ENCODE results near the gene MYOD1. TPM values are rescaled to one million over a fixed set of nuclear protein-coding genes. Genes with fewer than 3 reads are reported as not detected.

The MYOD1 gene
- total and polyA plus RNA-seq, 3 experiments from 2014 or later, result not detected

GRCh38 chr11:17747131-17747955 lies 28.0 kb downstream of the MYOD1 start:
- Histone ChIP-seq H3K4me3 (ENCODE audit: low read length) (no peak overlapping the region), H3K36me3 (ENCODE audit: insufficient read depth, low read length) (no peaks in the 10 kb centered on the region), H3K27me3 (ENCODE audit: insufficient read depth, low read length, poor library complexity, severe bottlenecking) (no peaks in the 10 kb centered on the region), H3K27ac (ENCODE audit: low read depth, low read length) (no peak overlapping the region), H3K4me1 (ENCODE audit: insufficient read depth, low read length) (no peaks in the 10 kb centered on the region), H3K9me3 (ENCODE audit: low read length) (no peaks in the 10 kb centered on the region)
- Mint-ChIP-seq H3K27me3 (peaks cover 18 to 36% of the 10 kb centered on the region in 2 donors), H3K4me3 (no peak overlapping the region), H3K36me3 (no peaks in the 10 kb centered on the region), H3K4me1 (no peaks in the 10 kb centered on the region), H3K27ac (no peak overlapping the region), H3K9me3 (peaks cover 0 to 2% (median 0%) of the 10 kb centered on the region in 5 donors)
- DNase-seq, result peak in 1 of 5 donors; percentile 23
- ChIA-PET CTCF (interaction anchor here (2.5 kb wide), 1 partner anchor 16 kb away, joined by 8 read pairs; no protein-coding TSS in a partner anchor), POLR2A (no interaction called here)

GRCh38 chr11:17748044-17748443 lies 28.7 kb downstream of the MYOD1 start:
- H3K36me3 ChIP-seq (ENCODE audit: insufficient read depth, low read length), result no peaks in the 10 kb centered on the region

GRCh38 chr11:17748761-17749721 lies 29.7 kb downstream of the MYOD1 start:
- Mint-ChIP-seq H3K36me3 (no peaks in the 10 kb centered on the region), H3K27me3 (peaks cover 18 to 33% of the 10 kb centered on the region in 2 donors), H3K27ac (no peak overlapping the region), H3K9me3 (peaks cover 0 to 2% (median 0%) of the 10 kb centered on the region in 5 donors), H3K4me3 (no peak overlapping the region), H3K4me1 (no peaks in the 10 kb centered on the region)
- Histone ChIP-seq H3K9me3 (ENCODE audit: low read length) (no peaks in the 10 kb centered on the region), H3K36me3 (ENCODE audit: insufficient read depth, low read length) (no peaks in the 10 kb centered on the region), H3K4me3 (ENCODE audit: low read length) (no peak overlapping the region), H3K27me3 (ENCODE audit: insufficient read depth, low read length, poor library complexity, severe bottlenecking) (no peaks in the 10 kb centered on the region), H3K4me1 (ENCODE audit: insufficient read depth, low read length) (no peaks in the 10 kb centered on the region), H3K27ac (ENCODE audit: low read depth, low read length) (no peak overlapping the region)
- POLR2A ChIA-PET, result no interaction called here
- DNase-seq, result peak in 1 of 5 donors; percentile 30
- CTCF ChIA-PET, result interaction anchor here (0.7 kb wide), 1 partner anchor 16 kb away, joined by 3 read pairs; no protein-coding TSS in a partner anchor

More at GRCh38 chr11:17748044-17748443, 28.7 kb downstream of the MYOD1 start:
- H3K9me3 ChIP-seq (ENCODE audit: low read length), result no peaks in the 10 kb centered on the region
- no peak overlapping the region for H3K27ac ChIP-seq (ENCODE audit: low read depth, low read length)
- H3K4me1 ChIP-seq (ENCODE audit: insufficient read depth, low read length), result no peaks in the 10 kb centered on the region
- H3K27ac Mint-ChIP-seq, result no peak overlapping the region
- DNase-seq, result peak in 1 of 5 donors; percentile 8
- no peaks in the 10 kb centered on the region for H3K27me3 ChIP-seq (ENCODE audit: insufficient read depth, low read length, poor library complexity, severe bottlenecking)
- ChIA-PET CTCF (no interaction called here), POLR2A (no interaction called here)
- H3K9me3 Mint-ChIP-seq, result peaks cover 0 to 2% (median 0%) of the 10 kb centered on the region in 5 donors
- H3K36me3 Mint-ChIP-seq, result no peaks in the 10 kb centered on the region
- H3K4me1 Mint-ChIP-seq, result no peaks in the 10 kb centered on the region
- H3K27me3 Mint-ChIP-seq, result peaks cover 18 to 33% of the 10 kb centered on the region in 2 donors
- H3K4me3 Mint-ChIP-seq, result no peak overlapping the region
- no peak overlapping the region for H3K4me3 ChIP-seq (ENCODE audit: low read length)

- Histone ChIP-seq H3K27ac (ENCODE audit: low read depth, low read length) (no peak overlapping the region), H3K36me3 (ENCODE audit: insufficient read depth, low read length) (no peaks in the 10 kb centered on the region), H3K4me1 (ENCODE audit: insufficient read depth, low read length) (no peaks in the 10 kb centered on the region), H3K27me3 (ENCODE audit: insufficient read depth, low read length, poor library complexity, severe bottlenecking) (no peaks in the 10 kb centered on the region), H3K9me3 (ENCODE audit: low read length) (no peaks in the 10 kb centered on the region), H3K4me3 (ENCODE audit: low read length) (no peak overlapping the region)
- POLR2A ChIA-PET, result no interaction called here
- CTCF ChIA-PET, result no interaction called here
- H3K36me3 Mint-ChIP-seq, result no peaks in the 10 kb centered on the region
- H3K27me3 Mint-ChIP-seq, result peaks cover 20 to 37% of the 10 kb centered on the region in 2 donors
- no peak overlapping the region for H3K27ac Mint-ChIP-seq
- H3K4me3 Mint-ChIP-seq, result no peak overlapping the region
- no peaks in the 10 kb centered on the region for H3K4me1 Mint-ChIP-seq
- peak in 1 of 5 donors; percentile 14 for DNase-seq
- H3K9me3 Mint-ChIP-seq, result peaks cover 0 to 2% (median 0%) of the 10 kb centered on the region in 5 donors
Observed at GRCh38 chr11:17750013-17750800, 30.8 kb downstream of the MYOD1 start.

GRCh38 chr11:17750801-17751165 lies 31.4 kb downstream of the MYOD1 start:
- H3K27ac ChIP-seq (ENCODE audit: low read depth, low read length), result no peak overlapping the region
- CTCF ChIA-PET, result no interaction called here
- H3K9me3 ChIP-seq (ENCODE audit: low read length), result no peaks in the 10 kb centered on the region

GRCh38 chr11:17751558-17751957 lies 32.2 kb downstream of the MYOD1 start:
- H3K9me3 Mint-ChIP-seq, result peaks cover 0 to 2% (median 0%) of the 10 kb centered on the region in 5 donors
- Histone ChIP-seq H3K27me3 (ENCODE audit: insufficient read depth, low read length, poor library complexity, severe bottlenecking) (no peaks in the 10 kb centered on the region), H3K9me3 (ENCODE audit: low read length) (no peaks in the 10 kb centered on the region), H3K27ac (ENCODE audit: low read depth, low read length) (no peak overlapping the region), H3K4me3 (ENCODE audit: low read length) (no peak overlapping the region), H3K36me3 (ENCODE audit: insufficient read depth, low read length) (no peaks in the 10 kb centered on the region), H3K4me1 (ENCODE audit: insufficient read depth, low read length) (no peaks in the 10 kb centered on the region)
- POLR2A ChIA-PET, result no interaction called here
- H3K36me3 Mint-ChIP-seq, result no peaks in the 10 kb centered on the region
- no peak overlapping the region for H3K27ac Mint-ChIP-seq
- DNase-seq, result no peak
- H3K4me3 Mint-ChIP-seq, result no peak overlapping the region
- peaks cover 22 to 30% of the 10 kb centered on the region in 2 donors for H3K27me3 Mint-ChIP-seq
- no peaks in the 10 kb centered on the region for H3K4me1 Mint-ChIP-seq
- CTCF ChIA-PET, result no interaction called here

More at GRCh38 chr11:17750801-17751165, 31.4 kb downstream of the MYOD1 start:
- H3K4me3 ChIP-seq (ENCODE audit: low read length), result no peak overlapping the region
- no peaks in the 10 kb centered on the region for H3K27me3 ChIP-seq (ENCODE audit: insufficient read depth, low read length, poor library complexity, severe bottlenecking)
- Mint-ChIP-seq H3K4me3 (no peak overlapping the region), H3K27ac (no peak overlapping the region), H3K9me3 (peaks cover 0 to 2% (median 0%) of the 10 kb centered on the region in 5 donors), H3K36me3 (no peaks in the 10 kb centered on the region), H3K4me1 (no peaks in the 10 kb centered on the region), H3K27me3 (peaks cover 24 to 34% of the 10 kb centered on the region in 2 donors)
- no peaks in the 10 kb centered on the region for H3K4me1 ChIP-seq (ENCODE audit: insufficient read depth, low read length)
- H3K36me3 ChIP-seq (ENCODE audit: insufficient read depth, low read length), result no peaks in the 10 kb centered on the region
- DNase-seq, result peak in 1 of 5 donors; percentile 10
- POLR2A ChIA-PET, result no interaction called here

- Histone ChIP-seq H3K4me1 (ENCODE audit: insufficient read depth, low read length) (no peaks in the 10 kb centered on the region), H3K27ac (ENCODE audit: low read depth, low read length) (no peak overlapping the region), H3K4me3 (ENCODE audit: low read length) (no peak overlapping the region), H3K9me3 (ENCODE audit: low read length) (no peaks in the 10 kb centered on the region), H3K36me3 (ENCODE audit: insufficient read depth, low read length) (no peaks in the 10 kb centered on the region), H3K27me3 (ENCODE audit: insufficient read depth, low read length, poor library complexity, severe bottlenecking) (no peaks in the 10 kb centered on the region)
- no peak for DNase-seq
- H3K27ac Mint-ChIP-seq, result no peak overlapping the region
- CTCF ChIA-PET, result interaction anchor here (1.2 kb wide), 1 partner anchor 18 kb away, joined by 3 read pairs; no protein-coding TSS in a partner anchor
- POLR2A ChIA-PET, result no interaction called here
- H3K4me1 Mint-ChIP-seq, result no peaks in the 10 kb centered on the region
- no peak overlapping the region for H3K4me3 Mint-ChIP-seq
- H3K9me3 Mint-ChIP-seq, result peaks cover 0 to 2% (median 0%) of the 10 kb centered on the region in 5 donors
- peaks cover 20 to 24% of the 10 kb centered on the region in 2 donors for H3K27me3 Mint-ChIP-seq
- H3K36me3 Mint-ChIP-seq, result no peaks in the 10 kb centered on the region
Observed at GRCh38 chr11:17752144-17752543, 32.8 kb downstream of the MYOD1 start.
